SU-DHL-6 (cell line): ENCODE measurements around the gene EPN1.

Source experiments
- H2AFZ ChIP-seq: fragments of 200-600 bp; sonication (generic); 2 replicates; pipeline ENCODE4 v1.6.1; 2014; ENCODE audit warnings: low read depth, mild to moderate bottlenecking, moderate library complexity, mixed read lengths, antibody characterized with exemption, low read length; ENCODE audit not compliant: severe bottlenecking
- H3F3A ChIP-seq: fragments of 200-600 bp; shearing (Covaris generic); 2 replicates; pipeline ENCODE4 v1.6.0; 2016; ENCODE audit warnings: antibody characterized with exemption, mild to moderate bottlenecking; ENCODE audit not compliant: insufficient read depth
- H3K27ac ChIP-seq: fragments of 200-600 bp; sonication (generic); 2 replicates; pipeline ENCODE4 v1.5.1; 2016; ENCODE audit warnings: low read depth, mild to moderate bottlenecking, low read length, moderate library complexity, mixed read lengths
- H3K27me3 ChIP-seq: fragments of 200-600 bp; sonication (generic), shearing (Covaris generic); 2 replicates; pipeline ENCODE4 v1.6.0; 2014; ENCODE audit warnings: mild to moderate bottlenecking, low read length
- H3K36me3 ChIP-seq: fragments of 200-600 bp; sonication (generic); 2 replicates; pipeline ENCODE4 v1.6.1; 2014; ENCODE audit warnings: mild to moderate bottlenecking, low read length, mixed read lengths
- H3K4me2 ChIP-seq: fragments of 300-600, 200-600 bp; shearing (Covaris generic), sonication (generic); 2 replicates; pipeline ENCODE4 v1.6.0; 2014; ENCODE audit warnings: low read length, low read depth, mild to moderate bottlenecking; ENCODE audit not compliant: poor library complexity, severe bottlenecking
- H3K4me3 ChIP-seq: fragments of 200-600 bp; sonication (generic); 2 replicates; pipeline ENCODE4 v1.5.1; 2014; ENCODE audit warnings: antibody characterized with exemption, low read length, mild to moderate bottlenecking, mixed read lengths; ENCODE audit not compliant: insufficient read depth, poor library complexity, severe bottlenecking
- H3K79me2 ChIP-seq: fragments of 200-600 bp; sonication (generic); 2 replicates; pipeline ENCODE4 v1.6.1; 2014; ENCODE audit warnings: mild to moderate bottlenecking, low read length, moderate library complexity; ENCODE audit not compliant: insufficient read depth
- H3K9ac ChIP-seq: fragments of 200-600 bp; sonication (generic); 2 replicates; pipeline ENCODE4 v1.7.0; 2014; ENCODE audit warnings: mild to moderate bottlenecking, low read length
- H3K9me2 ChIP-seq: fragments of 200-600 bp; sonication (generic); replicated peaks from 2 replicates; pipeline ENCODE4 v1.6.1; 2014; ENCODE audit warnings: low read length; ENCODE audit not compliant: insufficient read depth
- H3K9me3 ChIP-seq: fragments of 200-600 bp; sonication (generic); 2 replicates; pipeline ENCODE4 v1.6.1; 2014; ENCODE audit warnings: low read length, mixed read lengths; ENCODE audit not compliant: insufficient read depth
- H4K20me1 ChIP-seq: fragments of 200-600 bp; sonication (generic); 2 replicates; pipeline ENCODE4 v1.6.1; 2014; ENCODE audit warnings: low read depth, mild to moderate bottlenecking, antibody characterized with exemption, low read length, moderate library complexity, mixed read lengths
- EZH2phosphoT487 ChIP-seq: fragments of 200-600 bp; sonication (generic), shearing (Covaris generic); conservative IDR thresholded peaks from 2 replicates; pipeline ENCODE4 v1.6.1; 2018; ENCODE audit warnings: mild to moderate bottlenecking, antibody characterized with exemption, low read length, moderate library complexity, mixed read lengths
- TF ChIP-seq, protein P1 (sequence below): fragments of 200-600 bp; sonication (generic); IDR thresholded peaks from one replicate; pipeline ENCODE4 v1.5.1; 2017; ENCODE audit warnings: antibody characterized with exemption, mild to moderate bottlenecking, low read length, moderate library complexity; ENCODE audit not compliant: insufficient read depth, poor library complexity, severe bottlenecking

EPN1 gene

DNA sequence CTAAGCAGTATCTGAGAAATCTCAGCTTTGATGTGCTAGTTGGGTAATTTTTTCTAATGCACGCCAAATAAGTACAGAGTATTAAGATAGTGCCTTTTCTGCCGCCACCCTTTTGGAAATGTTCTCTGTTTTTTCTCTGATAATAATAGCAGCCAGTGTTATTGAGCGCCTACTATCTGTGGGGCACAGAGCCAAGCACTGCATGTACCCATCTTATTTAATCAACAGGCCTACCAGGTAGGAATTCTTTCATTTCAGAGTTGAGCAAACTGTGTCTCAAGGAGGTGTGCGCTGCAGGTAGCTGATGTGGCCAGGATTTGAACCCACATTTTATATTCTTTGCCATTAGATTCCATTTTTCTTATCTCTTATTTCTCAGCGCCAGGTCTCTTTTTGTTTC is 1.4 kb downstream of the EPN1 start:
- no peaks in the 10 kb centered on the region for H3K9me3 ChIP-seq
- no peak for TF ChIP-seq EZH2phosphoT487
- TF ChIP-seq, protein P1, sequence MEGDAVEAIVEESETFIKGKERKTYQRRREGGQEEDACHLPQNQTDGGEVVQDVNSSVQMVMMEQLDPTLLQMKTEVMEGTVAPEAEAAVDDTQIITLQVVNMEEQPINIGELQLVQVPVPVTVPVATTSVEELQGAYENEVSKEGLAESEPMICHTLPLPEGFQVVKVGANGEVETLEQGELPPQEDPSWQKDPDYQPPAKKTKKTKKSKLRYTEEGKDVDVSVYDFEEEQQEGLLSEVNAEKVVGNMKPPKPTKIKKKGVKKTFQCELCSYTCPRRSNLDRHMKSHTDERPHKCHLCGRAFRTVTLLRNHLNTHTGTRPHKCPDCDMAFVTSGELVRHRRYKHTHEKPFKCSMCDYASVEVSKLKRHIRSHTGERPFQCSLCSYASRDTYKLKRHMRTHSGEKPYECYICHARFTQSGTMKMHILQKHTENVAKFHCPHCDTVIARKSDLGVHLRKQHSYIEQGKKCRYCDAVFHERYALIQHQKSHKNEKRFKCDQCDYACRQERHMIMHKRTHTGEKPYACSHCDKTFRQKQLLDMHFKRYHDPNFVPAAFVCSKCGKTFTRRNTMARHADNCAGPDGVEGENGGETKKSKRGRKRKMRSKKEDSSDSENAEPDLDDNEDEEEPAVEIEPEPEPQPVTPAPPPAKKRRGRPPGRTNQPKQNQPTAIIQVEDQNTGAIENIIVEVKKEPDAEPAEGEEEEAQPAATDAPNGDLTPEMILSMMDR, result no peak
- H3K79me2 ChIP-seq, result peaks cover 82% of the 10 kb centered on the region
- peak overlapping the region; percentile 82 for H3K9ac ChIP-seq
- no peaks in the 10 kb centered on the region for H3K27me3 ChIP-seq
- H3K27ac ChIP-seq, result peak overlapping the region; percentile 90
- H3K4me3 ChIP-seq, result peak overlapping the region; percentile 68
- peaks cover 3% of the 10 kb centered on the region for H4K20me1 ChIP-seq
- peak overlapping the region; percentile 90 for H3K4me2 ChIP-seq
- H3F3A ChIP-seq, result peaks cover 55% of the 10 kb centered on the region
- H3K9me2 ChIP-seq, result no peaks in the 10 kb centered on the region
- no peak overlapping the region for H2AFZ ChIP-seq
- peaks cover 12% of the 10 kb centered on the region; the same call in 1 of the 2 replicates for H3K36me3 ChIP-seq

DNA sequence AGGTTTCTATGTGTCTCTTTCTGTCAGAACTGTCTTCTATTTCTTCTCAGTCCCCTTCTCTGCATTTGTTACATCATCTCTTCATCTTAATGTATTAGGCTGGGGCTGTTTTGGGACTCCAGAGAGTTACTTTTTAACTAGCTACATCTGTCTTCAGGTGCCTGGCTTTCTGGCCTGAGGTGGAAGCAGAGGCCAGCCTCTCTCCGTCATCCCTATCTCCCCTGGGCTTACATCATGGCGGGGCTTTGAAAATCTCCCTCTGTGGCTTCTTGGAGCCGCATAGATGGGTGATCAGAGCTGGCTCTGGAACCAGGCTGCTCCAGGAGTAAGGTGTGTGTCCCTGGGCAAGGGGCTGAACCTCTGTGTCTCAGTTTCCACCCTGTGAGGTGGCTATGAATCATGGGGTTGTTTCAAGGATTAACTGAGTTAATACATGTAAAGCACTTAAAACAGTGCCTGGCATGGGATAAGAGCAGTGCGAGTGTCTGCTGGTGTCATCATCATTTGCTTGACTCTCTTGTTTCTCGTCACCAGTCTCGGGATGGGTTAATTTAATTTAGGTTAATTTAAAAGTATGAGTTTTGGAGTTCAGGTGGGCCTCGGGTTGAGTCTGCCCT is 2.0 kb downstream of the EPN1 start:
- TF ChIP-seq, protein P1, result no peak
- no peak for TF ChIP-seq EZH2phosphoT487
- peak overlapping the region; percentile 82 for H3K9ac ChIP-seq
- H3K4me2 ChIP-seq, result peak overlapping the region; percentile 90
- H3K9me3 ChIP-seq, result no peaks in the 10 kb centered on the region
- H2AFZ ChIP-seq, result no peak overlapping the region
- H3K27ac ChIP-seq, result peak overlapping the region; percentile 90
- H3K27me3 ChIP-seq, result no peaks in the 10 kb centered on the region
- H4K20me1 ChIP-seq, result peaks cover 3% of the 10 kb centered on the region
- peaks cover 57% of the 10 kb centered on the region for H3F3A ChIP-seq
- peaks cover 12% of the 10 kb centered on the region; the same call in 1 of the 2 replicates for H3K36me3 ChIP-seq
- H3K79me2 ChIP-seq, result peaks cover 84% of the 10 kb centered on the region
- peak overlapping the region; percentile 68 for H3K4me3 ChIP-seq
- H3K9me2 ChIP-seq, result no peaks in the 10 kb centered on the region

DNA sequence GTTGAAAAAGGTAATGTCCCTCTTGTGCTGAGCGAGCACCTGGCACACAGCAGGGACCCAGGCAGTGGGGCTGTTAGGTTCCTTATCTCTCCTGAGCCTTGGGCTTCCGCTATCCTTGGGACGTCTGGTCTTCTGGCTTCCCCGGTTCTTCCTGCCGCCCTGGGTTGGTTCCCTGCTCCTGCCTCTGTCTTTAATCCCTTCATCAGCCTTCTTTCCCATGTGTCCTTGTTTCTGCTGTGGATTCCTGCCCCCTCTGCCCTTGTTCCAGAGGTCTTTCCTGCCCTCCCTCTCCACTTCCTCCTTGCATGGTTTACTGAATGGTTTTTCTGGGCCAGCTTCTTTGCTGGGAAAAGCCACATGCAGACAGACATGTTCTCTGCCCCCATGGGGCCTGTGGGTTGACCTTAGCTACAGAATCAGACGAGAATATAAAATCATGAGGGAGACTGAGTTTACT is 2.6 kb downstream of the EPN1 start:
- Histone ChIP-seq H2AFZ (no peak overlapping the region), H4K20me1 (no peaks in the 10 kb centered on the region; the same call in 1 of the 2 replicates), H3F3A (peaks cover 51% of the 10 kb centered on the region), H3K4me3 (peak overlapping the region; percentile 68), H3K27me3 (no peaks in the 10 kb centered on the region), H3K36me3 (peaks cover 7% of the 10 kb centered on the region; the same call in 1 of the 2 replicates), H3K79me2 (peaks cover 82% of the 10 kb centered on the region), H3K9me3 (no peaks in the 10 kb centered on the region), H3K27ac (peak overlapping the region; percentile 90), H3K4me2 (peak overlapping the region; percentile 90), H3K9me2 (no peaks in the 10 kb centered on the region), H3K9ac (peak overlapping the region; percentile 82)
- TF ChIP-seq EZH2phosphoT487, result no peak
- TF ChIP-seq, protein P1, result no peak
